Astrocyte of the cerebellum (primary cell): ENCODE data around the gene RNF169.

Source experiments
- DNase-seq: peaks from one replicate; pipeline ENCODE4 v3.0.0-alpha.2; 2011; ENCODE audit warnings: low read depth
- H3K4me3 ChIP-seq: 2 replicates; pipeline ENCODE4 v1.5.1; 2011; ENCODE audit warnings: mild to moderate bottlenecking, low read depth, low read length, moderate library complexity
- in situ Hi-C: cut with HindIII; loops from 2 replicates; pipeline ENCODE4 v1.10.0; 2017; ENCODE audit warnings: low sequenced_read_pairs
- TF ChIP-seq, protein P1 (sequence below): IDR thresholded peaks from 2 replicates; pipeline ENCODE4 v1.5.1; 2012; ENCODE audit warnings: low read length, low read depth, moderate library complexity, mild to moderate bottlenecking; ENCODE audit errors: missing control alignments

RNF169 gene

DNA sequence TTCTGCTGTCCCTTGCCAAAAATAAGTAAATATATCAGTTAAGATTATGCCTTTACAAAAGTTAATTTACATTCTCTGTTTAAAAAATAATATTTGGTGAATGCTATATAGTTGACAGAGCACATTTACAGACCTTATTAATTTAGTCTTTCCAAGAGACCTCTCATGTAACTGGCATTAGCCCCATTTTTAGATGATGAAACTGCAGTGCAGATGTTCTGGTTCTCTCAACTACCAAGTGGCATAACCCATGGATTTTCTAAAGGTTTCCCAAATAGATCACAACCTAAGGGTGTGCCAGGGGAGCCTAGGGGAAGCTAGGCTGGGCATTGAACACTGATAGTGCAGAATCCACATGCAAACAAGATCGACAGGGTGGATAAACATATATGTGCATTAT, 88.5 kb downstream of the RNF169 start:
- DNase-seq, result no peak
- H3K4me3 ChIP-seq, result no peak overlapping the region
- in situ Hi-C loops, result no loop called here
- TF ChIP-seq, protein P1, sequence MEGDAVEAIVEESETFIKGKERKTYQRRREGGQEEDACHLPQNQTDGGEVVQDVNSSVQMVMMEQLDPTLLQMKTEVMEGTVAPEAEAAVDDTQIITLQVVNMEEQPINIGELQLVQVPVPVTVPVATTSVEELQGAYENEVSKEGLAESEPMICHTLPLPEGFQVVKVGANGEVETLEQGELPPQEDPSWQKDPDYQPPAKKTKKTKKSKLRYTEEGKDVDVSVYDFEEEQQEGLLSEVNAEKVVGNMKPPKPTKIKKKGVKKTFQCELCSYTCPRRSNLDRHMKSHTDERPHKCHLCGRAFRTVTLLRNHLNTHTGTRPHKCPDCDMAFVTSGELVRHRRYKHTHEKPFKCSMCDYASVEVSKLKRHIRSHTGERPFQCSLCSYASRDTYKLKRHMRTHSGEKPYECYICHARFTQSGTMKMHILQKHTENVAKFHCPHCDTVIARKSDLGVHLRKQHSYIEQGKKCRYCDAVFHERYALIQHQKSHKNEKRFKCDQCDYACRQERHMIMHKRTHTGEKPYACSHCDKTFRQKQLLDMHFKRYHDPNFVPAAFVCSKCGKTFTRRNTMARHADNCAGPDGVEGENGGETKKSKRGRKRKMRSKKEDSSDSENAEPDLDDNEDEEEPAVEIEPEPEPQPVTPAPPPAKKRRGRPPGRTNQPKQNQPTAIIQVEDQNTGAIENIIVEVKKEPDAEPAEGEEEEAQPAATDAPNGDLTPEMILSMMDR, result no peak

DNA sequence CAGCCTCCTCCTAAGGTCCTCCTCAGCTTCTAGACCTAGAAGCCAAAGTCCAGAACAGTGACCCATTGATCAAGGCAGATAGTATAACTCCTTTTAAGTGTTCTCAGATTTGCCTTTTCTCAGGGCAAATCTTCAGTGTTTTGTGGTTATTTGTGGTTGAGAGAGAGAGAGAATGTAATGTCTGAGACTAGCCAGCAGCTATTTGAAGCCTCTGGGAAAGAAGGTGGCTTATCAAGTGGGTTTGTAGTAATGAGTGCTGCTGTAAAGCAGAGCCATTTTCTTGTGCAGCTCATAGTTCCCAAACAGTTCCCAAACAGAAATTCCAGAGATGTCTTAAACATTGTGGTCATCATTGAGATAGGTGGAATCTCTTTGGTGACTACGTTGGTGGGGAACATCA, 89.5 kb downstream of the RNF169 start:
- TF ChIP-seq, protein P1, result no peak
- in situ Hi-C loops, result no loop called here
- DNase-seq, result no peak
- H3K4me3 ChIP-seq, result no peak overlapping the region

DNA sequence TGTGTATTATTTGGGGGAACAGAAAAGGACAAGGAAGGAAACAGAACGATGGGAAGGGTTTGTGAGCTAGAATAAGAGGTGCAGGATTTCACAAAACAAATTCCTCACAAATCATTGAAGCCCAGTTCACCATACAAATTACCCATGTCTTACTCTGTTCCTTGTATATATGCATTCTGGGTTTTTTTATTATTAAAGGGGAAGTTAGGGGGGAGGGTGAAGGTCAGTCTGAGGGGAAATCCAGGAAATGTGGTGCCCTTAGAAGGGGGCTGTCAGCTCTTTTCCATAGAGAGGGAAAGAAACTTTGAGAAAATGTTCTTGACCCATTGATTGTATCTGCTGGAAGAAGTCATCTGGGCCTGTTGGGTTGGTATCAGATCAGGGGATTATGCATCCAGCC, 90.8 kb downstream of the RNF169 start:
- TF ChIP-seq, protein P1, result no peak
- no peak overlapping the region for H3K4me3 ChIP-seq
- no peak for DNase-seq
- in situ Hi-C loops, result no loop called here

DNA sequence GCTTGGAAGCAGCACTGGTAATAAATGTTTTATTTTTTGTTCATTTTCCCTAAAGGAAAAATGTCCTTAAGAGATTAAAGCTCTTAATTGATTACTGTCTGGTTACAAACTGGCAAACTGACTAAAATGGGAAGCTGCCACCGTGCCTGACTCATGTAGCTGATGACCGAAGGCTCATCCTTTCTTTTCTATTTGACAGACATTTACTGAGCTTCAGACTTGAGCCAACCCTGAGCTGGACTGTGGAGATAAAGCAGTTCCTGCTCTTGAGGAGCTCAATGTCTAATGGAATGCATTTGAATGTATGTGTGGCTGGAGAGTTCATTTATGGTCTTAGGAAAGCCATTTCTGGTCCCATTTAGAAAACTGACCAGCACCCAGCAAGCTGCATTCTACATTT, 91.3 kb downstream of the RNF169 start:
- TF ChIP-seq, protein P1, result no peak
- no peak for DNase-seq
- in situ Hi-C loops, result no loop called here
- H3K4me3 ChIP-seq, result no peak overlapping the region

DNA sequence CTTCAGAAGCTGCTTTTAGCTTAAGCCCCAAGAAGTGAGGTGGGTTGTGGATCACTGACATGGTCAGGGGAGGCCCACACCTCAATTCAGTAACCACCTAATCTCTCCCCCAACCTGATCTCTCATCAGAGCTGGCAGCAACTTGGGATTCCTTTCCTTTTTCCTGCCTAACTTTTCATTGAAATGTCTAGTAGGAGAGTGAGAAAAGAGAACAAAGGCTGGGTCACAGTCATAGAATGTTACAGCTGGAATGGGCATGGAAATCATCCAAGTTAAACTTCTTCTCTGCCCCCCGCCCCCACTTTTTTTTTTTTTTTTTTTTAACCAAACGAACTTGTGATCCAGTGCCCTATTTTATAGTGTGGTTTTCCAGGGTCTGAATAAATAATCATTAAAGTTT, 91.8 kb downstream of the RNF169 start:
- no peak overlapping the region for H3K4me3 ChIP-seq
- no peak for DNase-seq
- TF ChIP-seq, protein P1, result no peak
- in situ Hi-C loops, result no loop called here

DNA sequence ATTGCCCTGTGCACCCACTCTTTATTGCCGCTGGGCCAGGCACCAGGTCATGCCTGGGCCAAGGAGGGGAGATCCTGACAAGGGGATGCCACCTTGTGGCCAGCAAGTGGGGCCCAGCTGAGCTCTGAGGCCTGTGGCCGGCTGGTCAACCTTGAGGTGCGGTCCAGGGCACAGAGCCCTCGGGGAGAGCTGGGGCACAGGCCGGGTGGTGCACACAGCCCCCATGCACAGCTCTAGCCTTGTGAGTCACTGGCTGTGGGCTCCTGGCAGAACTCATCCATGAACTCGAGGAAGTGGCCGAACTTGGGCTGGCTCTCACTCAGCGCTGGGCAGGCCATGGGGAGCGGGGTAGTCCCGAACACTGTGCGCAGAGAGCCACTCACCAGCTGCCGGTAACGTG, 94.3 kb downstream of the RNF169 start:
- TF ChIP-seq, protein P1, result no peak
- DNase-seq, result no peak
- in situ Hi-C loops, result no loop called here
- no peak overlapping the region for H3K4me3 ChIP-seq

DNA sequence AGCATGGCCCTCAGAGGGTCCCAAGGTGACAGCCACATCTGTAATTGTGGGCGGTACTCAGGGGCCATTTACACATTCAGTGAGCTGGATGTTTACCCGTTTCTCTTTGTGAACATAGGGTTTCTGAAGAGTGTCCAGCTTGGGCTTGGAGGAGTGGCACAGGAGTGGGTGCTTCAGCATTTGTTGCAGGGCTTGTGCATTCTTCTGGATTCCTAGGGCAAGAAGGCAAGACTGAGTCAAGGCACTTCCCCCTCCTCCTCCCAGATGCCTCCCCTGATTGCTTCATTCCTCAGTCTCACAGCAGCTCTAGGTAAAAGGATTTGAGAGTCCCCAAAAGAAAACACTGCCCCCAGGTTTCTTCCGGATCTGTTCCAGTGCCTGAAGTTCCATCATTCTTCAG, 95.4 kb downstream of the RNF169 start:
- no peak overlapping the region for H3K4me3 ChIP-seq
- in situ Hi-C loops, result no loop called here
- TF ChIP-seq, protein P1, result no peak
- DNase-seq, result no peak
